Measurements from ENCODE around the gene EPHB1. TPM values are rescaled to one million over a fixed set of nuclear protein-coding genes. Genes with fewer than 3 reads are reported as not detected.

EPHB1 gene
- total RNA-seq, 1 donor, result 0.36 TPM

DNA sequence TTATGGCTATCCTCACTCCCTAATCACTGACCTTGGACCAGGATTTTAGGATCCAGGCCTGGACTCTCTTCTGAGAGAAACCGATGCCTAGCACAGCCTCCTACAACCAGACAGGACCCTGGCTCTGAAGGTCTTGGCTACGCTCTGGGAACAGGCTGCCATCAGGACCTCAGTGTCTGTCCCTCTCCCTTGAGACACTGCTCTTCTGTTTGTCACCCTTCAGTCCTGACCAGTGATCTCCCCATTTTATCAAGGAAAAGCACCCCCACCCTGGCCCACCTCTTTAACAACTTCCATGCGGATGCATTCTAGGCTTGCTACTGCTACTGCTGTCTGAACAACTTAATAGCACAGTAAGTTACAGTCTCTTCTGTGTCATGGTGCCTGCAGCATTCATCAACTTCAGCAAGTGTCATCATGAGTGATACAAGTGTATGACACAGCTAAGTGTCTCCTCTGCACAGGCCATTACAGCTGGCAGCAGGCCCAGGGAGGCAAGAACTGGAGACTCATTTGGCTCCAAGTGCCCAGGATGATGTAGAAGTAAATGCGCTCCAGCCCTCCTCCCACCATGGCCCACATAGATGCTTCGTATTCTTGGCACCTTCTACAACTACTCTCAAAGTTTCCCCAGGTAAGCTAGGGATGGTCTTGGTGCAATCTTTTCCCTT is 302.4 kb downstream of the EPHB1 start:
- Histone ChIP-seq H3K4me2 (ENCODE audit: insufficient read depth, low read length) (no peak overlapping the region), H3K79me2 (ENCODE audit: insufficient read depth, low read length) (no peaks in the 10 kb centered on the region), H3K4me3 (ENCODE audit: insufficient read depth, low read length) (no peak overlapping the region), H3K4me1 (ENCODE audit: insufficient read depth, low read length) (no peaks in the 10 kb centered on the region), H2AFZ (ENCODE audit: low read length) (no peak overlapping the region), H3K36me3 (ENCODE audit: insufficient read depth, low read length) (no peaks in the 10 kb centered on the region), H3K9me3 (ENCODE audit: low read depth, low read length) (no peaks in the 10 kb centered on the region), H4K20me1 (ENCODE audit: insufficient read depth, low read length) (no peaks in the 10 kb centered on the region), H3K27me3 (ENCODE audit: insufficient read depth, low read length) (no peaks in the 10 kb centered on the region), H3K27ac (ENCODE audit: low read depth, low read length) (no peak overlapping the region)
- TF ChIP-seq, protein P1, sequence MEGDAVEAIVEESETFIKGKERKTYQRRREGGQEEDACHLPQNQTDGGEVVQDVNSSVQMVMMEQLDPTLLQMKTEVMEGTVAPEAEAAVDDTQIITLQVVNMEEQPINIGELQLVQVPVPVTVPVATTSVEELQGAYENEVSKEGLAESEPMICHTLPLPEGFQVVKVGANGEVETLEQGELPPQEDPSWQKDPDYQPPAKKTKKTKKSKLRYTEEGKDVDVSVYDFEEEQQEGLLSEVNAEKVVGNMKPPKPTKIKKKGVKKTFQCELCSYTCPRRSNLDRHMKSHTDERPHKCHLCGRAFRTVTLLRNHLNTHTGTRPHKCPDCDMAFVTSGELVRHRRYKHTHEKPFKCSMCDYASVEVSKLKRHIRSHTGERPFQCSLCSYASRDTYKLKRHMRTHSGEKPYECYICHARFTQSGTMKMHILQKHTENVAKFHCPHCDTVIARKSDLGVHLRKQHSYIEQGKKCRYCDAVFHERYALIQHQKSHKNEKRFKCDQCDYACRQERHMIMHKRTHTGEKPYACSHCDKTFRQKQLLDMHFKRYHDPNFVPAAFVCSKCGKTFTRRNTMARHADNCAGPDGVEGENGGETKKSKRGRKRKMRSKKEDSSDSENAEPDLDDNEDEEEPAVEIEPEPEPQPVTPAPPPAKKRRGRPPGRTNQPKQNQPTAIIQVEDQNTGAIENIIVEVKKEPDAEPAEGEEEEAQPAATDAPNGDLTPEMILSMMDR (IDR thresholded peaks at IDR 0.05; ENCODE audit: extremely low read depth, low read depth, low read length), result no peak
- no peak for DNase-seq (ENCODE audit: insufficient read length, low spot score, missing footprints)

DNA sequence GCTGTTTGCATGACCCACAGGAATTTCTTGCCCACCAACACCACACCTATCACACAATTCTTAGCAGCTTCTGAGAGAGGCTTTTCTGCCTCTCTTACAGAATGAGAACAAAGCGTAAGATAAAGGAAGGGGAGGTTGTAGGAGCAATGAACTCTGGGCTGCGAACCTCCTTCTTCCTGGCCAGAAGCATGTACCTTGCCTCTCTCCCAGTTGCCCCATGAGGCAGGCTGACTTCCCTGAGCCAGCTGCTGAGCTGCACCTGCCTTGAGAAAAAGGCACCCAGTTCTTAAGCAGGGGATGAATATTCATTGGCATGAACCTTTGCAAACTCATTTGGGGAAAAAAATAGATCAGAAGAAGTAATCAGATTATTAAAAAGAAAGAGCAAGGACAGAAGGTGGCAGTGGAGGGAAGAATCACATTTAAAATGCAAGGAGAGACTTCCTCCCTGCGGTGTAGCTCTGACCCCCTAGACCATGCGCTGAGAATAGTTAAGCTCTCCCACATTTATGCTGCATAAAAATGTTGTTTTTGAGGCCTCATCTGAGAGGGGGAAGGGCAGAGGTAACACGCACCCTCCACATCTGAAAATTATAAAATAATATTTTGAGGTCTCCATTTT is 304.8 kb downstream of the EPHB1 start:
- Histone ChIP-seq H3K27me3 (ENCODE audit: insufficient read depth, low read length) (no peaks in the 10 kb centered on the region), H3K4me2 (ENCODE audit: insufficient read depth, low read length) (no peak overlapping the region), H2AFZ (ENCODE audit: low read length) (no peak overlapping the region), H3K4me3 (ENCODE audit: insufficient read depth, low read length) (no peak overlapping the region), H3K36me3 (ENCODE audit: insufficient read depth, low read length) (no peaks in the 10 kb centered on the region), H3K79me2 (ENCODE audit: insufficient read depth, low read length) (no peaks in the 10 kb centered on the region), H4K20me1 (ENCODE audit: insufficient read depth, low read length) (no peaks in the 10 kb centered on the region), H3K27ac (ENCODE audit: low read depth, low read length) (no peak overlapping the region), H3K9me3 (ENCODE audit: low read depth, low read length) (no peaks in the 10 kb centered on the region), H3K4me1 (ENCODE audit: insufficient read depth, low read length) (no peaks in the 10 kb centered on the region)
- TF ChIP-seq, protein P1 (IDR thresholded peaks at IDR 0.05; ENCODE audit: extremely low read depth, low read depth, low read length), result no peak
- DNase-seq (ENCODE audit: insufficient read length, low spot score, missing footprints), result no peak

DNA sequence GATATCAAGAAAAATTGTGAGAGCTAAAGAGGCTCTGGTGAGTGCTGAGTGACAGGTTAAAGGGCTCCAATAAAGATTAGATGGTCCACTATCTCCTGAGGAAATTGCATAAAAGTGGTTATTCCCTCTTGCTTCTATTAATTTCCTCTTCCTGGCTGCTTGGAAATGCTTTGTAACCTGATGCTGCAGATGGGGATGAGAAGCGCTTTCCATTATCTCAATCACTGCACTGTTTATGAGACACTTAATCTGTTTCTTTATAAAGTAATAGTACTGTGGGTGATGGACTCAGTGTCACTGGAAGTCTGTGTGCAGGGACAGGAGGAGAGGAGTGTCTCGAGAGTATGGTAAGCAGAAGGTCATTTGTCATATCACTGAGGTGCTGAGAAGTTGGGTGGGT is 305.3 kb downstream of the EPHB1 start:
- no peak overlapping the region for H3K27ac ChIP-seq (ENCODE audit: low read depth, low read length)
- TF ChIP-seq, protein P1 (IDR thresholded peaks at IDR 0.05; ENCODE audit: extremely low read depth, low read depth, low read length), result no peak
- H3K9me3 ChIP-seq (ENCODE audit: low read depth, low read length), result no peaks in the 10 kb centered on the region
- no peak overlapping the region for H2AFZ ChIP-seq (ENCODE audit: low read length)
- no peaks in the 10 kb centered on the region for H3K79me2 ChIP-seq (ENCODE audit: insufficient read depth, low read length)
- H4K20me1 ChIP-seq (ENCODE audit: insufficient read depth, low read length), result no peaks in the 10 kb centered on the region
- H3K4me2 ChIP-seq (ENCODE audit: insufficient read depth, low read length), result no peak overlapping the region
- no peaks in the 10 kb centered on the region for H3K27me3 ChIP-seq (ENCODE audit: insufficient read depth, low read length)
- H3K4me1 ChIP-seq (ENCODE audit: insufficient read depth, low read length), result no peaks in the 10 kb centered on the region
- H3K4me3 ChIP-seq (ENCODE audit: insufficient read depth, low read length), result no peak overlapping the region
- no peaks in the 10 kb centered on the region for H3K36me3 ChIP-seq (ENCODE audit: insufficient read depth, low read length)
- no peak for DNase-seq (ENCODE audit: insufficient read length, low spot score, missing footprints)

DNA sequence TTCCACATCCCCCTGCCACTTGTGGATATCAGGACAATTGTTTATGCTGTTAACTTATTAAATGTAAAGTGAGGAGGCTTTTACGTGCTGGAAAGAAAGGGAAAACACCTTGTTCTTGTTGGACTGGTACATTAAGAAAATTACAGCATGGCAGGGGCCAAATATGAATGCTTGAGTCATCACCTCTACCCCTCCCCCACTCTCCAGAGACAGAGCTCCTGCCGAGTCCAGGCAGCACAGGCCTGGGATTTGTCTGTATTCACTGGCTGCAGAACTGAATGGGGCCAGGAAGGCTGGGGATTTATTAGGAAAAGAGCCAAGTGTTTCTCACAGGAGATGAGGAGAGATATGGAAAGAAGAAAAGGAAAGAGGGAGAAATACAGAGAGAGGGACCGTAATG is 308.9 kb downstream of the EPHB1 start:
- H3K9me3 ChIP-seq (ENCODE audit: low read depth, low read length), result no peaks in the 10 kb centered on the region
- H3K79me2 ChIP-seq (ENCODE audit: insufficient read depth, low read length), result no peaks in the 10 kb centered on the region
- no peaks in the 10 kb centered on the region for H3K4me1 ChIP-seq (ENCODE audit: insufficient read depth, low read length)
- H3K4me3 ChIP-seq (ENCODE audit: insufficient read depth, low read length), result no peak overlapping the region
- H2AFZ ChIP-seq (ENCODE audit: low read length), result no peak overlapping the region
- no peaks in the 10 kb centered on the region for H3K27me3 ChIP-seq (ENCODE audit: insufficient read depth, low read length)
- no peaks in the 10 kb centered on the region for H4K20me1 ChIP-seq (ENCODE audit: insufficient read depth, low read length)
- H3K27ac ChIP-seq (ENCODE audit: low read depth, low read length), result no peak overlapping the region
- TF ChIP-seq, protein P1 (IDR thresholded peaks at IDR 0.05; ENCODE audit: extremely low read depth, low read depth, low read length), result no peak
- H3K36me3 ChIP-seq (ENCODE audit: insufficient read depth, low read length), result no peaks in the 10 kb centered on the region
- H3K4me2 ChIP-seq (ENCODE audit: insufficient read depth, low read length), result no peak overlapping the region
- DNase-seq (ENCODE audit: insufficient read length, low spot score, missing footprints), result no peak

Data from osteoblast (primary cell).